GM20431 (cell line): Measurements from ENCODE around the gene CASP7.
"Not testable (repeated sequence)": the region's sequence is repeated elsewhere in the genome, so short reads cannot be mapped to it uniquely, and the experiment has no call there.

Experiments used
- in situ Hi-C: fragments of 300-500 bp; cut with MseI, MboI; formaldehyde crosslinking; loops from one replicate; pipeline ENCODE4 v1.15.0; 2020; ENCODE audit warnings: low sequenced_read_pairs; ENCODE audit not compliant: unreplicated experiment

CASP7 gene

DNA sequence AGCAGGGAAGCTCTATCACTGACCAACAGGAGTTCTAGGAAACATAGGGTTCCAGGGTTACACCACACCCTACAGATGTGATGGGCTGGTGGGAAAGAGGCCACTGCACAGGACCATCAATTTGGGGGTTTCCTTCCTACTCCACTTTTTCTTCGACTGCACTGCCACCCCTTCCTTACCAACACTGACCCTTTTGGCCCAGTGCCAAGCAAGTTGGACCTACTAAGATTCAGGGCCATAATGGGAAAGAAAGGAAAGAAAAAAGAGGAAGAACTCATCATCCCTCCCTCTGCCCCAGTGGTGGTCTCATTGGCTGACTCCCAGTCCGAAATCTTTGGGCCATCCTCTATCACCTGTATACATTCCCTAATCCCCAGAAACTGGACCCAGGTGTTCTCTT is 65.7 kb downstream of the CASP7 start:
- in situ Hi-C loops = no loop called here

DNA sequence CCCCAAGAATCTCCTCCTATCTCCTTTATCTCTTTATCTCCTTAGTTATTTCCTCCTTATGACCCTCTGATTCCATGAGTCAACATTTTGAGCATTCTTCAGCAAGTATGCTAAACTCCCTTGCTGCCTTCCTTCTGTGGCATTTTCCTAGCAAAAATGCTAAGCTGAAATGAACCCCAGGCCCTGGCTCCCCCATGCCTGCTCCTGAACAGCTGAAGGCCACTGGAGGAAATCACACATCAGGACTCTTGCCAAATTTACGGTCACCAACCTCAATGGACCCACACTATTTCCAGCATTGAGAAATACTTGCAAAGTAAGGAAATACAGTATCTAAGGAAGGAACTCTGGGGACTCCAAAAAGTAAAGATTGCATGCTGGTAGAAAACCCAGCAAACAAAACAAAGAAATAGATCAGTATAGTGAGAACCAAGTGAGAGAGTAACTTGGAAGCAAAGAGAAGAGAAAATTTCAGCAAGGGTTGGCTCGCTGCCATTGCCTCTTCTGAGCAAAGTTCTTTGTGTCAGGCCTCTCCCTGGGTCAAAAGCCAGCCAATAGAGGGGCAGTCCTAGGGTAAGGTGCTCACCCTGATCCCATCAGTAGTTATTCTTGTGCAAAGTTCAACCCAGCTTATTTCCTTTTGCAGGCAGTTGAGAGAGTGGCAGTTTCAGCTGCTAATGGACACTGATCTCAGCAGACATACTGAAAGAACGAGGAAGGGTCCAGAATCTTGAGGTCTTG is 66.7 kb downstream of the CASP7 start:
- in situ Hi-C loops = no loop called here

DNA sequence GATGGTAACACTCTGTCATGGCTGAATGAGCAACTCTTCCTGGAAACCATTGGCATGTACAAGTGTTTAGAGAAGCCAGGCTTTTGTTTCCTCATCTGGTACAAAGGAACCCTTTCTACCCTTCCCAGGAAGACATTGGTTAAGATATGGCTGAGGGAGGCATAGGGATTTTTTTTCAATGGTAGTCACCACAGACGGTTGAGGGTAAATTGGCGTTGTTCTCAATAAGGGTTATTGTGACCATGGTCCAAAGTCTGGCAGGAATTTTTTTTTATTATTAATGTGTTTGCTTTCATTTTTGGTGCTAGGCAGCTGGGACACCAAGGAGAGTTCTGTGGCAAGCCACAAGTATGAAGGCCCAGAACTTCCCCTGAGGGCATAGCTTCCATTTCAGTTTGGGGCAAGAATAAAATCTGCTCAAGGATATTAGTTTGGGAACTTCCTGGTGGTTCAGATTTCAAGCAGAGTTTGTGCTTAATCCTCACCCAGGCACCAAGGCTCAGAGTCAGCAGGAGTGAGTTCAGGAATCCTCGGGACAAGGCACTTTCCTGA is 71.5 kb downstream of the CASP7 start, which contains the start of gene PLEKHS1:
Gene PLEKHS1 (plus strand): TSS at position 502 of the 552 bp plus-strand sequence. CDS start 3,596 bp downstream, outside the sequence.
- in situ Hi-C loops = no loop called here

DNA sequence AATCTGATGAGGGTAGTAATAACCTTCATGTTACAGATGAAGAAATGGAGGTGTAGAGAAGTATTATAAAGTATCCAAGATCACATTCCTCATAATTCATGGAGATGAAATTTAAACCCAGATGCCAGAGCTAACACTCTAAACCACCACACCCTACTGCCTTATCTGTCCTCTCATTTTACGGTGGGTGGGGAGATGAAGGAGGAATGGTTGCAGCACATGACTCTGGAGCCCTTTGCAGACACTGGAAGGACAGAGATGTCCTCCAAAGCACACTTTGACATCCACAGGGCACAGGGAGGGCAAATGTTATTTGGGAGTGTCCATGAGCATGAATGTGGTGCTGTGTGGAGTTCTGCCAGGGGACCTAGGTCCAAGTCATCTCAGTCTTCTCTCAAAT is 72.8 kb downstream of the CASP7 start:
- in situ Hi-C loops = no loop called here

DNA sequence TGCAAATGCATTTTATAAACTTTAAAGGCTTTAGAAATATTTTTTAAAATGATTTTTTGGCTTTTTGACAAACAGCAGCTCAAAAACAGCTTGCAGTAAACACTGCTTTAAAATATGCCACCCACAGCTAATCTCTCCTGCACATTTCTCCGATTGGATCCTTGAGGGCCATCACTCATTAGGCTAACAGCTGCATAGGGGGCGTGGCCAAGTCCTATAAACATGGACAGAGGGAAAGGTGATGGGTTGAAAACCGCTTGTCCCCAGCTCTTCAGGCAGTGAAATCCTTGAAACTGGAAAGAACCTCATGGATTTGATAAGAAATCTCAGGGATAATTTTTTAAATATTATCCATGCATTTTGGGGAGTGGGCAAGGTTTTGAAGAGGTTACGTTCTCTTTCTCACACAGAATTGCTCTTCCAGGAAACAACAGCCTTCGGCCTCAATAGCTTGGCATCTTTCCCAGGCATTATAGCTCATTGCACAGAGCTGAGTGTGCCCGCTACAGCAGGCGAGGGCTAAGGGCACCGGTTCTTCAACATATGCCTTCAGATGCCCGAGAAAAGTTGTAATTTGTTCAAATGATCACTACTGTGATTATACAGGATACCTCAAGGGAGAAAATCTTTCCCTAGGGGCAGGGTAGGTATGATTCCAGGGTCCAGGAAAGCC is 73.4 kb downstream of the CASP7 start:
- in situ Hi-C loops = no loop called here

DNA sequence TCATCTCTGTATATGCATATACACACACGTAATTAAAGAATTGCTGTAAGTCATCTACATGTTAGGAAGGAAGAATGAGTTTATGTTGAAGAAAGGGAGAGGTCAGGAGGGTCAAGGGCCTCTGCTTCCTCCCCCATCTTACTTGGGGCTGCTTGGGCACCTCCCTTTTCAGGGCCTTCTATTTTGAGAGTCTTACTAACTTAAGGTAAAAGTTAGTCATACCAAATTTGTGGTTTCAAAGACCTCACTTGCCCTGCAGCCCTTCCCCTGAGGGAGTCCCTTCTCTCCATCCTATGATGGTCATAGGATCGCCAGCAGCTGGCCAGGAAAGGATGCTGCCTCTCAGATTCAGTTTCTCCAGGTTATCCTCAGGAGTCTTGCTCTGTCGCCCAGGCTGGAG is 74.4 kb downstream of the CASP7 start:
- in situ Hi-C loops = no loop called here

DNA sequence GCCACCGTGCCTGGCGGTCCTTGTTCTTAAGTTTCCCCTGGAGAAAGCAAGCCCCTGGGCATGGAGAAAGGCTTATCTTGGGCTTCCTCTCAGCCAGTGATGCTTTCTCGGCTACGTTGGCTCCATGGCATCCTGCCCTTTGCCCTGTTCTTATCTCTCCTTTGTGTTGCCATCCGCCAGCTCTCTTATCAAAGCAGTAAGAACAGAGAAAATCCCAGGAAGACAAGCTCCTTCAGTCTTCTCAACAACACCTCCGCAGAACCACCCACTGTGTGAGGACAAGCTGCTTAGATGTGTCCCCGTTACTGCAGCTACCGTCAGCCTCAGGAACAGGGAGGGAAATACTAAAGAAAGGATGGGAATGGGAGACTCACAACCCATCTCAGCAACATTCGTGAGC is 75.1 kb downstream of the CASP7 start:
- in situ Hi-C loops = no loop called here

DNA sequence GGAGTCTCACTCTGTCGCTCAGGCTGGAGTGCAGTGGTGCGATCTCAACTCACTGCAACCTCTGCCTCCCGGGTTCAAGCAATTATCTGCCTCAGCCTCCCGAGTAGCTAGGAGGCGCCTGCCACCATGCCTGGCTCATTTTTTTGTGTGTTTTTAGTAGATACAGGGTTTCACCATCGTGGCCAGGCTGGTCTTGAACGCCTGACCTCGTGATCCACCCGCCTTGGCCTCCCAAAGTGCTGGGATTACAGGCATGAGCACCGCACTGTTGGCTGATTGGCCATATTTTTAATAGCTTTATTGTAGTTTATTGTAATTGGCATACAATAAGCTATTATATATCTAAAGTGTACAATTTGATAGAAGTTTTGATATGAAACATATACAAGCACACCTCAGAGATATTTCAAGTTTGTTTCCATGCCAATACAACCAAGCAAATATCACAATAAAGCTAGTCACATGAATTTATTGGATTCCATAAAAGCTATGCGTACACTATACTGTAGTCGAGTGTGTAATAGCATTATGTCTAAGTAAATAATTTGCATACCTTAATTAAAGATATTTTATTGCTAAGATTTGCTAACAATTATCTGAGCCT is 77.3 kb downstream of the CASP7 start:
- in situ Hi-C loops = no loop called here

DNA sequence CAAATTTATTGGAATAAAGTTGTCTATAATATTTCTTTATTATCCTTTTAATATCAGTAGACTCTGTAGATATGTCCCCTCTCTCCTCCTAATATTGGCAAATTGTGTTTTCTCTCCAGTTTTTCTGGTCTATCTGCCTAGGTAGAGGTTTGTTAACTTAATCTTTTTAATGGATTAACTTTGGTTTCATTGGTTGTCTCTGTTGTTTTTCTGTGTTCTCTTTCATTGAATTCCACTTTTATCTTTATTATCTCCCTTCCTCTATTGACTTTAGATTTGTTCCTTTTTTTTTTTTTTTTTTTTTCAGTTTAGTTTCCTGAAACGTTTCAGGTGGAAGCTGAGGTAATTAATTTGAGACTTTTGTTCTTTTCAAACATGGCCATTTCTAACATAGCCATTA is 82.4 kb downstream of the CASP7 start:
- in situ Hi-C loops = no loop called here

DNA sequence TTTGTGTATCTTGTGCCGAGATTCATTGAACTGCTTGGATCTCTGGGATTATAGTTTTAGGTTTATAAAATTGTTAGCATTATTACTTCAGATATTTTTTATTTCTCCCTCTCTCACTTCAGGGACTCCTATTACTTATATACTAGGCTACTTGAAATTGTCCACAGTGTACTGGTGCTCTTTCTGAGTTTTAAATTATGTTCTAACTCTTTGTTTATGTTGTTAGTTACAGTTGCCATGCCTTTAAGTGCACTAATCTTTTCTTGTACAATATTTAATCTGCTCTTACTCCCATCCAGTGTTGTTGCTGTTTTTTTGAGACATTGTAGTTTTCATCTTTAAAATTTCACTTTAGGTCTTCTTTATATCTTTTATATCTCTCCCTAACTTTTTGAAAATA is 84.9 kb downstream of the CASP7 start:
- in situ Hi-C loops = no loop called here

DNA sequence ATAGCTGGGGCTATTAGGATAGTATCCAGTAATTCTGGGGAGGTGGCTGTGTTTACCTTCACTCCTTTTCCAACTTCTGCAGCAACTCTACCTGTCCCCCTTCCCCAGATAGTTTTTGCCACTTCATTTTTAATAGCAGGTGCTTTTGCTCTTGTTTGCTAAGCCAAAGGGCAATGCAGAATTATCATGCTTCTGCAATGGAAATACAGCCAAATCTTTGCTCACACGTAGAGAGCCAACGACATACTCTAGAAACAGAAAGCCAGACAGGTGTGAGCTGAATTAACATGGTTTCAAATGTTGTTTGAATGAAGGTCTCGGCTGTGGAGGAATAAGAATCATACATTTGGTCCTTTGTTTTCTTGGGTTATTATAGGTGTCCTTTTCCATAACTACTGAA is 86.2 kb downstream of the CASP7 start:
- in situ Hi-C loops = no loop called here

DNA sequence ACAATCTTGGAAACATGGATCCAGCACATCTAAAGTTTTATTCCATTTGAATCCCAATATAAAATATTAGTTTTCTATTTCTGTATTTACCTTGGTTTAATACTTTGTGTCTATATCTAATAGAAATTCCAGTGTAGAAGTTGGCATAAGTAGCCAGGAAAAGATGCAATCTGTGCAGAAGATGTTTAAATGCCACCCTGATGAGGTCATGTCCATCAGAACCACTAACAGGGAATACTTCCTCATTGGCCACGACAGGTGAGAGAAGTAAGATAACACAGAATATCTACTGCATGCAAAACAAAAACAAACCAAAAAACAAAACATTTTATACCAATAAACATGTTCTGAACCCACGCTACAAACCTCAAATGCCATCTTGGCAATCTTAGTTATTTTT is 87.5 kb downstream of the CASP7 start:
- in situ Hi-C loops = no loop called here

DNA sequence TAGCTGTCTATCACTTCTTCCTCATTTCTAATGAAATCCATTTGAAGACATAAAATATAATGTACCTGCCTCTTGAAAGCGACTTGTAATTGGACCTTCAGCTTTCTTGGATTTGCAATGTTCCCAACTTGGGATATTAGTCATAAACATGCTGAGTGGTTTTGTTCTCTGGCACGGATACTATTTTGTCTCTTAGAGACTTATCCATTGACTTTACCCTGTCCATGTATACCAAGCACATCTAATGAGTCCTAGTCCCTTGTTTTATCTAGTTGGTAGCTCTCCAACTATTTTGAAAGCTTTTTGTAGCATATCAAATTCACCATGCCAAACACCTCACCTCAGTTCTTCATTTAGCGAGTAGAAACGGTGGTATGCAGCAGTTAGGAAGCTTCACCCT is 90.6 kb downstream of the CASP7 start:
- in situ Hi-C loops = no loop called here

DNA sequence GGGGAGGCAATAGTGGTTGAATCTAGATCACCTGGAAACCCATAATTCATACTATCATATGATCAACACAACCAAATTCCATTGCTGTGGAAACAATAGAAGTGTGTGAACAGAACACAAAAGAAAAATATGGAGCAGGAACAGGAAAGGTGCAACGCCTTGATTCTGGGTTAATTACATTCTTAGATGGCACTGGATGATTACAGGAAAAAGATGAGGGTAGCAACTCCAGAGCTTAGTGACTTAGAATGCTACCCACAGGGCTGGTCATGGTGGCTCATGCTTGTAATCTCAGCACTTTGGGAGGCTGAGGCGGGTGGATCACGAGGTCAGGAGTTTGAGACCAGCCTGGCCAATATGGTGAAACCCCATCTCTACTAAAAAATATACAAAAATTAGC is 91.4 kb downstream of the CASP7 start:
- in situ Hi-C loops = not testable (repeated sequence)

DNA sequence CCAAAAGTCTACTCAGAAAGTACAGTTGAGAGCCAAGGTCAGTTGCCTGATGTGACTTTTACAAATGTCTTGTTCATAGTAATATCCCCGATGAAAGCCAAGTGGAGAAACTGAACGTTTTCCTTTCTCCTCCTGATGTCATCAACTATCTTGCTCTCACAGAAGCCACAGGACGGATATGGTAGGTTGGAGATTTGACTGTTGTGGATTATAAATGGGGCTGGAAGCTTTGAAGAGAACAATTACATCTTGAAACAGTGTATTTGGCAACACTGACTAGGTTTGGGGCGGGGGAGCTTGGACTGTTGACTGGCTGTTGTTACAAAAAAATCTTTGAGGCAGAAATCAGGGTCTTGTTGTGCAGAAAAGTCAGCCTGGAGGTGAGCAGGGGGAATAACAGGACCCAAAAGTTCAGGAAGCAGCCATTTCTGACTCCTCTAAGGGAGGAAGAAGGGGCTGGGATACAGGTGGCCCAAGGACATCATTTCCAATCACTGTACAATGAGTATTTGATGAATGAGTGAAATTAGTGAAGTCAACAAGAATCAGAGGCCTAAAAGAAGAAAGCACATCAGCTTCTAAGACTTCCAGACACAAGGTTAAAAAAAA is 96.1 kb downstream of the CASP7 start:
- in situ Hi-C loops = no loop called here

DNA sequence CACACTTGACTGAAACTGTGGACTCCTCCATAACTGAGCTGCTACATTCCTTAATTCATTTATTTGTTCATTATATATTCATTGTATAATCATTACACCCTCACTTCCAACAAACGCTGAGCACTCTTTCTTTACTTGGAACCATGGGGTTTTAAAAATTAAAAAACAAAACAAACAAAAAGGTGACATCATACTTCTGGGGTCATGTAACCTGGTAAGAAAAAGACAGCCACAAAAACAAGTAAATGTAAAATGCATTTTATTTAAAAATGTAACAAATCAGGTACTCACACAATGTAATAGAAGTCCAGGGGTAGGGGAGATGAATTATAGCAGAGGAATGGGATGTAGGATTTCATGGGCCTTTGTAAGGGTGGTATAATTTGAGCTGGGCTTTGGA is 96.8 kb downstream of the CASP7 start:
- in situ Hi-C loops = no loop called here
